GM18951 (cell line): Measurements from ENCODE around the gene ECE2.

ENCODE experiments used
- POLR2A ChIP-seq: IDR thresholded peaks from 4 replicates; pipeline ENCODE4 v1.6.1; 2011; ENCODE audit warnings: mild to moderate bottlenecking; ENCODE audit not compliant: insufficient read length, insufficient read depth; ENCODE audit errors: extremely low read depth
- in situ Hi-C: fragments of 300-500 bp; cut with MboI; formaldehyde crosslinking; loops from one replicate; pipeline ENCODE4 v1.12.0; 2022; ENCODE audit warnings: low sequenced_read_pairs, mixed read lengths, inconsistent platforms; ENCODE audit not compliant: unreplicated experiment

The ECE2 gene

DNA sequence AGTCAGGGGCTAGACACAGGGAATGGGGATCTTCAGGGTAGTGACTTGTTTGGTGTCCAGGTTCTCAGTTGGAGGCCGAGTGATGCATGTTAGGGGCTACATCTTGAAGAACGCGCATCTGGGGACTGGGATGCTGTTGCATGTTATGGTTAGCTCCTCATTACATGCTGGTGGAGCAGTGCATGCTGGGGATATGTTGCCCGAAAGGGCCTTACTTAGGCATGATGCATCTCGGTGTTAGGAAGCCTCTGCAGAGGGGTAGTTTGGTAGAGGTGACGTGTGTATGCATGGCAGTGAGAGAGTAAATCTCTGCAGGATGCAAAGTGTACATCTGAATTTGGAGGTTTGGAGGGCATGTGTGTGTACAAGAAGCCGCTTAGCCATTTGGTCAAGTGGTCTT is 41.0 kb downstream of the ECE2 start:
- no peak for TF ChIP-seq POLR2A
- in situ Hi-C loops, result no loop called here

DNA sequence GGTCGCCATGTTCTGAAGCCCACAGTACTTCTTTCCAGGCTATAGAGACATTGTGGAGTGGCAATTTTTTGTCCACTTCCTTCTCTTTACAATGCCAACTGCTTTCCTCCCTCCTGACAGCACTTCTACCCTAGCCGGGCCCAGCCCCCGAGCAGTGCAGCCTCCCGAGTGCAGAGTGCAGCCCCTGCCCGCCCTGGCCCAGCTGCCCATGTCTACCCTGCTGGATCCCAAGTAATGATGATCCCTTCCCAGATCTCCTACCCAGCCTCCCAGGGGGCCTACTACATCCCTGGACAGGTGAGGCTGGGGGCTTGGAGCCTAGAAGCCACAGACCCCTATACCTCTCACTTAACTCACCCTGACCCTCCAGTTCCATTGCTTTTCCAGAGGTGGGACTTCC is 41.4 kb downstream of the ECE2 start:
- in situ Hi-C loops, result no loop called here
- TF ChIP-seq POLR2A, result no peak

DNA sequence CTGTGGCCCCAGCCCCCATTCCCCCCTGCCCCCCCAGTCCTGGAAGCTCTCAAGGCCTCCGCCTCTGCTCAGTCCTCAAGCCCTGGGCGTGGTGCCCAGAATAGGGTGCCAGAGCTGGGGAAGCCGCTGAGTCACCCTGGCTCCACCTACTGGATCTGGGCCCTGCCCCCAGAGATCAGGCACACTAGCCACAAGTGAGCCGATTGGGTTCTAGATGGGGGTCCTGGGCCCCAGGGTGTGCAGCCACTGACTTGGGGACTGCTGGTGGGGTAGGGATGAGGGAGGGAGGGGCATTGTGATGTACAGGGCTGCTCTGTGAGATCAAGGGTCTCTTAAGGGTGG is 44.3 kb downstream of the ECE2 start:
- in situ Hi-C loops, result no loop called here

DNA sequence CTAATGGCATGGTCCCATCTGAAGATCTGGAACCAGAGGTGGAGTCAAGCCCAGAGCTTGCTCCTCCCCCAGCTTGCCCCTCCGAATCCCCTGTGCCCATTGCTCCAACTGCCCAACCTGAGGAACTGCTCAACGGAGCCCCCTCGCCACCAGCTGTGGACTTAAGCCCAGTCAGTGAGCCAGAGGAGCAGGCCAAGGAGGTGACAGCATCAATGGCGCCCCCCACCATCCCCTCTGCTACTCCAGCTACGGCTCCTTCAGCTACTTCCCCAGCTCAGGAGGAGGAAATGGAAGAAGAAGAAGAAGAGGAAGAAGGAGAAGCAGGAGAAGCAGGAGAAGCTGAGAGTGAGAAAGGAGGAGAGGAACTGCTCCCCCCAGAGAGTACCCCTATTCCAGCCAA is 45.8 kb downstream of the ECE2 start:
- in situ Hi-C loops, result no loop called here
- TF ChIP-seq POLR2A, result no peak

More for the DNA sequence above, 44.3 kb downstream of the ECE2 start:
- TF ChIP-seq POLR2A, result no peak

DNA sequence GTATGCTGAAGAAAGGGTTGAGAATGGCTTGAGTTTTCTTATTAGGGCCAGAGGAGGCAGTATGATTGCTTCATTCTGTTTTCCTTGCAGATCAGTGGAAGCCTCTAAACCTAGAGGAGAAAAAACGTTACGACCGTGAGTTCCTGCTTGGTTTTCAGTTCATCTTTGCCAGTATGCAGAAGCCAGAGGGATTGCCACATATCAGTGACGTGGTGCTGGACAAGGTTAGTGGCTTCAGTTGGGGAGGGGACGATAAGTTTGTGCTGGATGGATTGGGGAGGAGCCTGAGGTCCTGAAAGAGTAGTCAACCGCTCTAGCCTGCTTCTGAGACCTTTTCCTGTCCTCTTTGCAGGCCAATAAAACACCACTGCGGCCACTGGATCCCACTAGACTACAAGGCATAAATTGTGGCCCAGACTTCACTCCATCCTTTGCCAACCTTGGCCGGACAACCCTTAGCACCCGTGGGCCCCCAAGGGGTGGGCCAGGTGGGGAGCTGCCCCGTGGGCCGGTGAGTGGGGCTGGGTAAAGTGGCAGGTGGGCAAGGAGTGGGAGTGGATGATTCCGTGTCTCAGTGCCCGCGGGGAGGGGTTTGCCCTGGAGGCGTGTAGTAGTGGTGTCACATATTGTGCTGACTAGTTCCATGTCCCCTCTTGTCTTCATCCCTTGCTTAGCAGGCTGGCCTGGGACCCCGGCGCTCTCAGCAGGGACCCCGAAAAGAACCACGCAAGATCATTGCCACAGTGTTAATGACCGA is 47.1 kb downstream of the ECE2 start:
- in situ Hi-C loops, result no loop called here

DNA sequence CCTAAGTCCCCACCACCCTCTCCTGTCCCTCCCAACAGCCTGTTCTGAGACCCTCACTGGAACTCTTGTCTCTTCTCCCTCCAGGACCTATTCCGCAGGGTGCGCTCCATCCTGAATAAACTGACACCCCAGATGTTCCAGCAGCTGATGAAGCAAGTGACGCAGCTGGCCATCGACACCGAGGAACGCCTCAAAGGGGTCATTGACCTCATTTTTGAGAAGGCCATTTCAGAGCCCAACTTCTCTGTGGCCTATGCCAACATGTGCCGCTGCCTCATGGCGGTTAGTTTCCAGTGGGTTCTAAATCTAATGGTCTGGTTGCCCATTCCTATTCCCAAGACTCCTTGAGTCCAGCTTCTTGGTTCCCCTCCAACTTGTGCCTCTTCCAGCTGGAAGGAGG is 47.9 kb downstream of the ECE2 start:
- TF ChIP-seq POLR2A, result no peak
- in situ Hi-C loops, result no loop called here

More for the DNA sequence above, 47.1 kb downstream of the ECE2 start:
- TF ChIP-seq POLR2A, result no peak

DNA sequence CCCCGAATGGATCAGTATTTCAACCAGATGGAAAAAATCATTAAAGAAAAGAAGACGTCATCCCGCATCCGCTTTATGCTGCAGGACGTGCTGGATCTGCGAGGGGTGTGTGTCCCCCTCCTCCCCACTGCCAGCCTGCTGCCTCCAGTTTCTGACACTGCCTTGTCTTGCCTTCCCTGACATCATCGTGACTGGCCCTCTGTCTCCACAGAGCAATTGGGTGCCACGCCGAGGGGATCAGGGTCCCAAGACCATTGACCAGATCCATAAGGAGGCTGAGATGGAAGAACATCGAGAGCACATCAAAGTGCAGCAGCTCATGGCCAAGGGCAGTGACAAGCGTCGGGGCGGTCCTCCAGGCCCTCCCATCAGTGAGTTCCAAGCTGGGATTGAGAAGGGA is 49.4 kb downstream of the ECE2 start:
- in situ Hi-C loops, result no loop called here
- TF ChIP-seq POLR2A, result no peak

DNA sequence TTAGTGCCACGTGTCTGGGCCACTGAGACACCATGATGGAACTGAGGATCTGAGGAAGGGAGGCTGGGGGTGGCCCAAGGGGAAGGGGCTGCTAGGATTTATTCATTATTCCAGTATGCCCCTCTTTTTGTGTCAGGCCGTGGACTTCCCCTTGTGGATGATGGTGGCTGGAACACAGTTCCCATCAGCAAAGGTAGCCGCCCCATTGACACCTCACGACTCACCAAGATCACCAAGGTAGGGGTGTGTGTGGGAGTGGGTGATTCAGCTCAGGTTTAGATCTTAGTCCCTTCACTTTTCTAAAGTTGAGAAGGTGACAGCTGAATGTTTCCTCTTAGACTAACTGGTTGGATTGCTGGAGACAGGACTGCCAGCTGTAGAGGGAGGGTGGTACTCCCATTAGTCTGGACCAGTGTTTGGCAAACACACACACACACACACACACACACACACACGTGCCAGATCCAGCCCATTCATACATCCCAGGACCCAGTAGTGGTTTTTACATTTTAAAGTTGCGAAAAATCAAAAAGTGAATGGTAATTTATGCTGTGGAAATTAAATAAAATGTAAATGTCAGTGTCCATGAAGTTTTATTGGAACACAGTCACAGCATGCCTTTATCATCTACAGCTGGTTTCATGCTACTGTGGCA is 50.0 kb downstream of the ECE2 start:
- no peak for TF ChIP-seq POLR2A
- in situ Hi-C loops, result no loop called here

DNA sequence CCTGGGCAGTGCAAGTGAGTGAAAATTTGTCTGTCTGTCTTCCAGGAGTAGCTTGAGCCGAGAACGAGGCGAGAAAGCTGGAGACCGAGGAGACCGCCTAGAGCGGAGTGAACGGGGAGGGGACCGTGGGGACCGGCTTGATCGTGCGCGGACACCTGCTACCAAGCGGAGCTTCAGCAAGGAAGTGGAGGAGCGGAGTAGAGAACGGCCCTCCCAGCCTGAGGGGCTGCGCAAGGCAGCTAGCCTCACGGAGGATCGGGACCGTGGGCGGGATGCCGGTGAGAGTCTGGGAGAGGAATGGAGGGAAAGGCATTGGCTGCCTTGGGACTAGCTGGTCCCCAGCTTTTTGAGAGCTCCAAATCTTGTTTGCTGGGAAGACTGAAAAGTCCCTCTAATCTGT is 51.3 kb downstream of the ECE2 start:
- TF ChIP-seq POLR2A, result no peak
- in situ Hi-C loops, result no loop called here

DNA sequence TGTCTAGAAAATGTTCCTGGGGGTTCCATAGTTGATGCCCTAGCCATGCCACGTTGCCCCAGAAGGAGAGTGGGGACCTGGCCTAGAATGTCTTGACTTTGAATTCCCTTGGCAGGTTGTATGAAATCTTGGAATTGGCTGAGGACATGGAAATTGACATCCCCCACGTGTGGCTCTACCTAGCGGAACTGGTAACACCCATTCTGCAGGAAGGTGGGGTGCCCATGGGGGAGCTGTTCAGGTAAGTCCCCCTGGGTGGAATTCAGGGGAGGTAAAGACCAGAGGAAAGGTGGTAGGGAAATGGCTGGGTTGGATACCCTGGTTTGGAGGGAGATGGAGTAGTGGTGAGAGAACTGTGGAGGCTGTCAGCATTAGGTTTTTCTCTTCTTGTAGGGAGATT is 52.7 kb downstream of the ECE2 start:
- in situ Hi-C loops, result no loop called here

DNA sequence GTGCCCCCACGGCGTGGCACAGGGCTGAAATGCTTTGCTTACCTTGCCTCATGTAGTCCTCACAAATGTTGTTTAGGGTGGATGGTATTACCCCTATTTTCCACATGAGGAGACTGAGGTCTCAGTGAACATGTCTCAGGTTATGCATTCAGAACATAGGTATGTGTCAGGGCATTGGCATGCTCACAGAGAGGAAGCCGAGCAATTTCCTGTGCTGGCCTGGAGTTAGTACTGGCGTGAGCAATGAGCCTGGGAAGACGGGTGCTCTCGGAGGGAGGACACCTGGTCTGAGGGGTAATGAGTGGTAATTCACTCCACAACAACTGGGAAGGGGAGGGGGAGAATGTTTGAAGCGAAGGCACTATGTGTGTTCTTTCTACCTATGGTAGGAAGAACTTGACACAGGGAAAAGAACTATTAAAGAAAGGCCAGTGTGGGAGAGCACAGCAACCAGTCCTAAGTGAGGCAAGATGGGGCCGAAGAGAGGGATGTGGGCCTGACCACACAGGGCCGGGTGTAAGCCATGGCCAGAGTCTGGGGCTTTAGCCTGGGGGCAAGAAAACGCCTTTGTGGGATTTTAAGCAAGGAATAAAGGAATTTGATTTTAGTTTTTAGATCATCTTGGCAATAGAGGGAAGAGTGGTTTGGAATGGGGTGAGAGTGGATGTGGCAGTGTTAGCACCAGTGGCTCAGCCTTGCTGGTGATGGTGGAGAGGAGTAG is 56.7 kb downstream of the ECE2 start:
- TF ChIP-seq POLR2A, result no peak
- in situ Hi-C loops, result no loop called here

More for the DNA sequence above, 52.7 kb downstream of the ECE2 start:
- no peak for TF ChIP-seq POLR2A

DNA sequence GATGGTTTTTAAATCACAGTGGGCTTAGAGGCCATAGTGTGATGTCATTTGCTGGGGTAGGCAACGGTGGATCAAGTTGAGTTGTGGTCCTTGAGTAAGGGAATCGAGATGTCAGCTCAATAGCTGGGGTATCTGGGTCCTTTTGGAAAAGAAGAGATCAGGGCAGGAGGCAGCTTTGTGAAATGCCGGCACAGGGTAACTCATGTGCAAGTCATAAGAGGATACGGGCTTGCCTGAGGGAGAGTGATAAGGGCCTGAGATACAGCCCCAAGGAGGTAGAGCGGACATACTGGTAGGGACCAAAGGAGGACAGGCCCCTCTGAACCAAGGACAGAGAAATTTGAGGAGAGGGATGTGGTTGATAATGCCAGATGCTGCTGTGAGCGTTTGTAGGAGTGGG is 57.4 kb downstream of the ECE2 start:
- TF ChIP-seq POLR2A, result no peak
- in situ Hi-C loops, result no loop called here

DNA sequence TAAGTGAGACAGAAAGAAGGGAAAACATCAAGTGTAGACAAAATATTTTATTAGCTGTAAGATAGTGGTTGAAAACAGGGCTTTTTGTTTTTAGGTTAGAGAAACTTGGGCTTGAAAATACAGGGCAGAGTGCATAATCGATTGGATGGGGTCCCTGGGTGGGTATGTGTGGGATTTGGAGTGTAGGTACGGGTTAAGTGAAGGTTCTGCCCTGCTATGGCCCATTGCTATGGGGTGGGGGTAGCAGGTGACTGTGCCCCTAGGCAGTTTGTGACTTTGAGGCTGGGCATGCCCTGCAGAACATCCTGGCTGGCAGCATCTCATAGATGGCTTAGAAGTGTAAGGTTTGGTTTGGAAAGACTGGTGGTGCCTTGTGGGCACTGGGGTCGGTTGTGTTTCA is 57.9 kb downstream of the ECE2 start:
- in situ Hi-C loops, result no loop called here
- no peak for TF ChIP-seq POLR2A
